HepG2 (cell line): ENCODE measurements around the gene MTUS2. TPM values are rescaled to one million over a fixed set of nuclear protein-coding genes. Genes with fewer than 3 reads are reported as not detected.

Source experiments
- ATAC-seq: fragments of 200-7000 bp; cut with Tn5 transposase; 3 replicates; pipeline ENCODE4 v1.9.1; 2020; ENCODE audit warnings: mild to moderate bottlenecking, moderate library complexity
- BruUV-seq: library from RNA; stranded (reverse); fragments of 400-500 nt; replicated peaks from 2 replicates; lab custom pipeline; 2021; lab: Mats Ljungman, UMichigan
- CTCF ChIA-PET: fragments of 300-600 bp; formaldehyde crosslinking; extraction: SDS; loops from one replicate; lab custom pipeline; 2021; ENCODE audit warnings: low total read pairs, inconsistent platforms, low intra/inter-chr PET ratio; lab: Yijun Ruan, JAX
- POLR2A ChIA-PET: fragments of 350-600 bp; sonication (Branson Sonifier 250); formaldehyde crosslinking; loops from one replicate; lab custom pipeline; 2020; ENCODE audit warnings: antibody characterized with exemption, inconsistent platforms; lab: Yijun Ruan, JAX
- DNase-seq: peaks from one replicate; pipeline ENCODE4 v3.0.0-alpha.2; 2015; ENCODE audit warnings: low spot score
- FAIRE-seq: peaks from 3 replicates; lab custom pipeline; 2011; peaks lifted over from hg19 to GRCh38; lab: Jason Lieb, UNC
- H2AFZ ChIP-seq: one replicate; pipeline ENCODE4 v1.6.1; 2011; ENCODE audit warnings: low read length, inconsistent platforms
- H3K27ac ChIP-seq: fragments of 300-600 bp; 3 replicates; pipeline ENCODE4 v1.8.0; 2011; ENCODE audit warnings: mixed run types, mild to moderate bottlenecking, mixed read lengths, low read length, inconsistent platforms; ENCODE audit not compliant: insufficient read depth; ENCODE audit errors: extremely low read length
- H3K27me3 ChIP-seq, 2 experiments: fragments of 200-600 bp in 1 of 2; 2 replicates in 1 of 2; 3 replicates in 1 of 2; pipeline versions ENCODE4 v1.6.0 to v1.8.0; 2011; ENCODE audit warnings: low read length in 2 of 2, mild to moderate bottlenecking in 2 of 2, moderate library complexity in 2 of 2, inconsistent platforms in 1 of 2; ENCODE audit not compliant: insufficient read depth in 2 of 2, control insufficient read depth in 1 of 2
- H3K36me3 ChIP-seq, 2 experiments: fragments of 200-600 bp in 1 of 2; replicated peaks in 1 of 2; 2 replicates in 1 of 2; 3 replicates in 1 of 2; pipeline versions ENCODE4 v1.5.1 to v1.8.0; 2011; ENCODE audit warnings: low read length in 2 of 2, inconsistent platforms in 1 of 2; ENCODE audit not compliant: insufficient read depth in 2 of 2, control insufficient read depth in 1 of 2
- H3K4me1 ChIP-seq: 2 replicates; pipeline ENCODE4 v1.5.1; 2012; ENCODE audit warnings: low read length, inconsistent platforms; ENCODE audit not compliant: insufficient read depth
- H3K4me2 ChIP-seq: 2 replicates; pipeline ENCODE4 v1.6.0; 2011; ENCODE audit warnings: low read depth, low read length, inconsistent platforms
- H3K4me3 ChIP-seq, 3 experiments: fragments of 200-600 bp in 1 of 3; sonication (generic), shearing (Covaris generic) in 1 of 3; replicated peaks in 1 of 3; 2 replicates each; pipeline ENCODE4 v1.5.1; 2011 to 2016; ENCODE audit warnings: low read length in 3 of 3, inconsistent platforms in 2 of 3, low read depth in 2 of 3, mild to moderate bottlenecking in 2 of 3, control low read depth in 1 of 3, mixed read lengths in 1 of 3; ENCODE audit not compliant: insufficient read depth in 1 of 3
- H3K79me2 ChIP-seq: one replicate; pipeline ENCODE4 v1.6.1; 2011; ENCODE audit warnings: low read length, inconsistent platforms; ENCODE audit not compliant: insufficient read depth
- H3K9ac ChIP-seq: 2 replicates; pipeline ENCODE4 v1.6.0; 2011; ENCODE audit warnings: mild to moderate bottlenecking, low read depth, low read length, inconsistent platforms; ENCODE audit not compliant: insufficient read depth
- H3K9me3 ChIP-seq: 2 replicates; pipeline ENCODE4 v1.5.1; 2012; ENCODE audit warnings: mild to moderate bottlenecking, low read length
- H4K20me1 ChIP-seq: 2 replicates; pipeline ENCODE4 v1.6.0; 2011; ENCODE audit warnings: inconsistent platforms, mild to moderate bottlenecking, low read length, moderate library complexity; ENCODE audit not compliant: insufficient read depth
- E2F5 ChIP-seq: sonication (generic); formaldehyde crosslinking; conservative IDR thresholded peaks from 2 replicates; pipeline ENCODE4 v1.4.0; 2020; ENCODE audit warnings: missing genetic modification reagents
- IRX3 ChIP-seq: sonication (generic); formaldehyde crosslinking; IDR thresholded peaks from 2 replicates; pipeline ENCODE4 v1.8.1; 2023; ENCODE audit warnings: mild to moderate bottlenecking, low read depth, missing genetic modification reagents, borderline replicate concordance
- PLRG1 ChIP-seq: fragments of 450-650 bp; conservative IDR thresholded peaks from 2 replicates; pipeline ENCODE4 v1.6.1; 2016
- THYN1 ChIP-seq: sonication (generic); formaldehyde crosslinking; IDR thresholded peaks from 2 replicates; pipeline ENCODE4 v1.8.1; 2023; ENCODE audit warnings: low read depth, mild to moderate bottlenecking, moderate library complexity, missing genetic modification reagents, borderline replicate concordance
- U2AF2 ChIP-seq: fragments of 200-400 bp; formaldehyde crosslinking; IDR thresholded peaks from 2 replicates; pipeline ENCODE4 v1.6.1; 2017; ENCODE audit warnings: low read depth, mild to moderate bottlenecking, low read length
- ZNF274 ChIP-seq: sonication (generic); formaldehyde crosslinking; IDR thresholded peaks from 2 replicates; pipeline ENCODE4 v1.5.1; 2020; ENCODE audit warnings: mild to moderate bottlenecking, missing genetic modification reagents
- ZNF281 ChIP-seq: sonication (generic); formaldehyde crosslinking; IDR thresholded peaks from 2 replicates; pipeline ENCODE4 v1.4.0; 2020; ENCODE audit warnings: missing genetic modification reagents, borderline replicate concordance
- ZNF547 ChIP-seq: sonication (generic); formaldehyde crosslinking; IDR thresholded peaks from 2 replicates; pipeline ENCODE4 v1.5.1; 2020; ENCODE audit warnings: mild to moderate bottlenecking, missing genetic modification reagents
- ZNF761 ChIP-seq: sonication (generic); formaldehyde crosslinking; conservative IDR thresholded peaks from 2 replicates; pipeline ENCODE4 v1.4.0; 2020; ENCODE audit warnings: mild to moderate bottlenecking, missing genetic modification reagents
- WGBS: methylation state at CpG from one replicate; pipeline ENCODE4 v1.1.6; 2017; ENCODE audit warnings: low lambda C conversion rate; 5-methylcytosine and 5-hydroxymethylcytosine counted together
- in situ Hi-C: cut with HindIII; loops from 2 replicates; pipeline ENCODE4 v1.10.0; 2017; ENCODE audit warnings: low pct_unique_long_range_greater_than_20kb; ENCODE audit not compliant: extremely low pct_ligation_motif_present
- intact Hi-C: fragments of 100-400 bp; cut with micrococcal nuclease; formaldehyde crosslinking; loops from one replicate; pipeline ENCODE4 v1.10.0; 2022; ENCODE audit not compliant: unreplicated experiment
- polyA plus RNA-seq, 8 experiments: library from polyadenylated mRNA; depleted of rRNA in 3 of 8; stranded (reverse) in 7 of 8; unstranded in 1 of 8; fragments of >200 nt; fragmentation: Illumina TruSeq in 4 of 8; extraction: Trizol in 4 of 8; gene quantifications; 2 replicates each; pipeline versions ENCODE4 v1.2.1 to v1.2.3, GENCODE V29; 2011 to 2016; ENCODE audit warnings: low read depth in 4 of 8, missing spikeins in 1 of 8, mixed read lengths in 1 of 8; ENCODE audit not compliant: insufficient read depth in 1 of 8
- total RNA-seq, 5 experiments: library from RNA; depleted of rRNA; stranded (reverse); fragments of >200 nt; fragmentation: Illumina TruSeq; extraction: Trizol; gene quantifications; 2 replicates each; pipeline ENCODE4 v1.2.3, GENCODE V29; 2016; ENCODE audit warnings: low read depth in 1 of 5
- TF ChIP-seq, protein P1 (sequence below): sonication (generic); formaldehyde crosslinking; IDR thresholded peaks from 2 replicates; pipeline ENCODE4 v1.4.0; 2020; ENCODE audit warnings: missing genetic modification reagents
- TF ChIP-seq, protein P2 (sequence below): sonication (generic); formaldehyde crosslinking; IDR thresholded peaks from 2 replicates; pipeline ENCODE4 v1.4.0; 2020; ENCODE audit warnings: missing genetic modification reagents

The MTUS2 gene
- total and polyA plus RNA-seq, 2 of the 13 experiments (the other 11 are each of a cell fraction or from before 2014, with no cell fraction given): not detected

DNA sequence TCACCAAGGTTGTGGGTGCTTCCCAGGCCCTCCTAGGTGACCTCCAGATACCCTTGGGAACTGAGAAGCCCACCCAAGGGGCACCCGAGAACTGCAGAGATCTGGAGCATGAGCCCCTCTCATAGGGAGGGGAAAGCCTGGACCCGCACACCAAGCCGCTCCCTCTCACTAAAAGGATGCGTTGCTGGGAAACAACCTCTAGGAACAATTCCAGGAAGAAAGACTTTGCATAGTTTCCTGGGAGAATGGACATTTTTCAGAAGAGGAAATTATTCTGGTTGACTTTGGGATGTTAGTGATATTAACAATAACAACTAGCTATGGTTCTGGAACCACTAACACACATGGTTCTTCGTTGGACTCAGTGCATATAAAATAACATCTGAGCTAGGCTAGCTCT lies 710.8 kb downstream of the MTUS2 start:
- WGBS: 95% methylated on average over 4 of the region's 5 CpGs
- no peak overlapping the region for H2AFZ ChIP-seq
- CTCF ChIA-PET: no interaction called here
- no peaks in the 10 kb centered on the region for H4K20me1 ChIP-seq
- intact Hi-C loops: no loop called here
- H3K27ac ChIP-seq: no peak overlapping the region
- H3K9me3 ChIP-seq: no peaks in the 10 kb centered on the region
- H3K4me2 ChIP-seq: no peak overlapping the region
- H3K9ac ChIP-seq: no peak overlapping the region
- POLR2A ChIA-PET: no interaction called here
- ATAC-seq (no peak), DNase-seq (no peak), FAIRE-seq (no peak)
- H3K79me2 ChIP-seq: no peaks in the 10 kb centered on the region
- TF ChIP-seq, protein P1, sequence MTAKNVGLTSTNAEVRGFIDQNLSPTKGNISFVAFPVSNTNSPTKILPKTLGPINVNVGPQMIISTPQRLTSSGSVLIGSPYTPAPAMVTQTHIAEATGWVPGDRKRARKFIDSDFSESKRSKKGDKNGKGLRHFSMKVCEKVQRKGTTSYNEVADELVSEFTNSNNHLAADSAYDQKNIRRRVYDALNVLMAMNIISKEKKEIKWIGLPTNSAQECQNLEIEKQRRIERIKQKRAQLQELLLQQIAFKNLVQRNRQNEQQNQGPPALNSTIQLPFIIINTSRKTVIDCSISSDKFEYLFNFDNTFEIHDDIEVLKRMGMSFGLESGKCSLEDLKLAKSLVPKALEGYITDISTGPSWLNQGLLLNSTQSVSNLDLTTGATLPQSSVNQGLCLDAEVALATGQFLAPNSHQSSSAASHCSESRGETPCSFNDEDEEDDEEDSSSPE (CRISPR knock-in tag): no peak
- TF ChIP-seq ZNF761 (CRISPR knock-in tag) (no peak), PLRG1 (no peak), ZNF274 (no peak), IRX3 (CRISPR knock-in tag) (no peak), E2F5 (CRISPR knock-in tag) (no peak), ZNF547 (no peak), U2AF2 (no peak), ZNF281 (CRISPR knock-in tag) (no peak), THYN1 (CRISPR knock-in tag) (no peak)
- TF ChIP-seq, protein P2, sequence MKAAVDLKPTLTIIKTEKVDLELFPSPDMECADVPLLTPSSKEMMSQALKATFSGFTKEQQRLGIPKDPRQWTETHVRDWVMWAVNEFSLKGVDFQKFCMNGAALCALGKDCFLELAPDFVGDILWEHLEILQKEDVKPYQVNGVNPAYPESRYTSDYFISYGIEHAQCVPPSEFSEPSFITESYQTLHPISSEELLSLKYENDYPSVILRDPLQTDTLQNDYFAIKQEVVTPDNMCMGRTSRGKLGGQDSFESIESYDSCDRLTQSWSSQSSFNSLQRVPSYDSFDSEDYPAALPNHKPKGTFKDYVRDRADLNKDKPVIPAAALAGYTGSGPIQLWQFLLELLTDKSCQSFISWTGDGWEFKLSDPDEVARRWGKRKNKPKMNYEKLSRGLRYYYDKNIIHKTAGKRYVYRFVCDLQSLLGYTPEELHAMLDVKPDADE (CRISPR knock-in tag): no peak
- H3K27me3 ChIP-seq: no peaks in the 10 kb centered on the region
- H3K4me3 ChIP-seq: no peak overlapping the region
- H3K4me1 ChIP-seq: no peaks in the 10 kb centered on the region
- H3K36me3 ChIP-seq: peaks cover 41 to 89% of the 10 kb centered on the region in 2 experiments
- in situ Hi-C loops: no loop called here
- BruUV-seq: no TSS peak
